Keratinocyte (primary cell): ENCODE results near the gene KCNG2. TPM values are rescaled to one million over a fixed set of nuclear protein-coding genes. Genes with fewer than 3 reads are reported as not detected.
A peak's percentile ranks its signal among the peaks of the same experiment; 100 is the strongest.
"Not testable (repeated sequence)": the region's sequence is repeated elsewhere in the genome, so short reads cannot be mapped to it uniquely, and the experiment has no call there.

Experiments
- DNase-seq: peaks from one replicate; pipeline ENCODE4 v3.0.0-alpha.2; 2011; ENCODE audit warnings: low read depth, missing footprints, low spot score
- FAIRE-seq: peaks from 2 replicates; lab custom pipeline; 2011; peaks lifted over from hg19 to GRCh38; lab: Jason Lieb, UNC
- H2AFZ ChIP-seq: 2 replicates; pipeline ENCODE4 v1.6.0; 2012; ENCODE audit warnings: low read length, control low read depth, inconsistent platforms; ENCODE audit not compliant: control insufficient read depth
- H3K27ac ChIP-seq: 2 replicates; pipeline ENCODE4 v1.5.1; 2011; ENCODE audit warnings: low read length; ENCODE audit not compliant: control insufficient read depth, insufficient read depth
- H3K27me3 ChIP-seq: 3 replicates; pipeline ENCODE4 v1.6.0; 2011; ENCODE audit warnings: low read length; ENCODE audit not compliant: control insufficient read depth, insufficient read depth; ENCODE audit errors: extremely low read depth
- H3K36me3 ChIP-seq, 2 experiments: 2 replicates in 1 of 2; 3 replicates in 1 of 2; pipeline ENCODE4 v1.5.1; 2011; ENCODE audit warnings: low read length in 2 of 2, mild to moderate bottlenecking in 1 of 2; ENCODE audit not compliant: control insufficient read depth in 2 of 2, insufficient read depth in 2 of 2; ENCODE audit errors: extremely low read depth in 1 of 2
- H3K4me1 ChIP-seq: 3 replicates; pipeline ENCODE4 v1.5.1; 2011; ENCODE audit warnings: low read length; ENCODE audit not compliant: control insufficient read depth, insufficient read depth; ENCODE audit errors: extremely low read depth
- H3K4me2 ChIP-seq: 3 replicates; pipeline ENCODE4 v1.6.0; 2011; ENCODE audit warnings: low read depth, low read length; ENCODE audit not compliant: control insufficient read depth, insufficient read depth; ENCODE audit errors: extremely low read depth
- H3K4me3 ChIP-seq, 3 experiments: fragments of 200-600 bp in 1 of 3; sonication (generic) in 1 of 3; 2 replicates in 2 of 3; 3 replicates in 1 of 3; pipeline ENCODE4 v1.5.1; 2011 to 2016; ENCODE audit warnings: low read length in 3 of 3, mild to moderate bottlenecking in 3 of 3, control low read depth in 2 of 3, inconsistent platforms in 1 of 3, low read depth in 1 of 3, mixed read lengths in 1 of 3, mixed run types in 1 of 3, moderate library complexity in 1 of 3; ENCODE audit not compliant: control insufficient read depth in 2 of 3, insufficient read depth in 2 of 3; ENCODE audit errors: extremely low read depth in 1 of 3
- H3K79me2 ChIP-seq: 2 replicates; pipeline ENCODE4 v1.6.0; 2012; ENCODE audit warnings: low read length; ENCODE audit not compliant: control insufficient read depth, insufficient read depth
- H3K9ac ChIP-seq: 3 replicates; pipeline ENCODE4 v1.6.0; 2011; ENCODE audit warnings: low read length; ENCODE audit not compliant: control insufficient read depth, insufficient read depth; ENCODE audit errors: extremely low read depth
- H3K9me1 ChIP-seq: 3 replicates; pipeline ENCODE4 v1.6.0; 2011; ENCODE audit warnings: low read length; ENCODE audit not compliant: control insufficient read depth, insufficient read depth; ENCODE audit errors: extremely low read depth
- H3K9me3 ChIP-seq: 2 replicates; pipeline ENCODE4 v1.5.1; 2012; ENCODE audit warnings: low read depth, low read length; ENCODE audit not compliant: control insufficient read depth
- H4K20me1 ChIP-seq: 3 replicates; pipeline ENCODE4 v1.6.0; 2011; ENCODE audit warnings: low read length; ENCODE audit not compliant: control insufficient read depth, insufficient read depth; ENCODE audit errors: extremely low read depth
- dilution Hi-C: fragments of 300-500 bp; cut with MboI; formaldehyde crosslinking; loops from one replicate; pipeline ENCODE4 v1.7.0; 2020; ENCODE audit warnings: low sequenced_read_pairs; ENCODE audit not compliant: extremely low pct_ligation_motif_present
- polyA plus RNA-seq, 5 experiments: library from polyadenylated mRNA; depleted of rRNA in 3 of 5; stranded (reverse) in 3 of 5; stranded (forward) in 1 of 5; unstranded in 1 of 5; fragments of >200 nt; gene quantifications; 1 replicate in 1 of 5; 2 replicates in 3 of 5; 3 replicates in 1 of 5; pipeline versions ENCODE4 v1.2.1 to v1.2.3, GENCODE V29; 2011 to 2012; ENCODE audit warnings: missing spikeins in 2 of 5, low read depth in 1 of 5, low replicate concordance in 1 of 5
- TF ChIP-seq, protein P1 (sequence below), 3 experiments: IDR thresholded peaks in 1 of 3; conservative IDR thresholded peaks in 1 of 3; optimal IDR thresholded peaks in 1 of 3; 2 replicates in 2 of 3; 3 replicates in 1 of 3; pipeline versions ENCODE3 to v1.5.1; 2011; ENCODE audit warnings: low read length in 3 of 3, mild to moderate bottlenecking in 3 of 3, moderate library complexity in 2 of 3, control low read depth in 1 of 3, inconsistent platforms in 1 of 3; ENCODE audit not compliant: insufficient read depth in 2 of 3; ENCODE audit errors: extremely low read depth in 1 of 3

Gene KCNG2
- polyA plus RNA-seq, 1 donor (not counting 4 experiments of a cell fraction or from before 2014, with no cell fraction given): not detected

DNA sequence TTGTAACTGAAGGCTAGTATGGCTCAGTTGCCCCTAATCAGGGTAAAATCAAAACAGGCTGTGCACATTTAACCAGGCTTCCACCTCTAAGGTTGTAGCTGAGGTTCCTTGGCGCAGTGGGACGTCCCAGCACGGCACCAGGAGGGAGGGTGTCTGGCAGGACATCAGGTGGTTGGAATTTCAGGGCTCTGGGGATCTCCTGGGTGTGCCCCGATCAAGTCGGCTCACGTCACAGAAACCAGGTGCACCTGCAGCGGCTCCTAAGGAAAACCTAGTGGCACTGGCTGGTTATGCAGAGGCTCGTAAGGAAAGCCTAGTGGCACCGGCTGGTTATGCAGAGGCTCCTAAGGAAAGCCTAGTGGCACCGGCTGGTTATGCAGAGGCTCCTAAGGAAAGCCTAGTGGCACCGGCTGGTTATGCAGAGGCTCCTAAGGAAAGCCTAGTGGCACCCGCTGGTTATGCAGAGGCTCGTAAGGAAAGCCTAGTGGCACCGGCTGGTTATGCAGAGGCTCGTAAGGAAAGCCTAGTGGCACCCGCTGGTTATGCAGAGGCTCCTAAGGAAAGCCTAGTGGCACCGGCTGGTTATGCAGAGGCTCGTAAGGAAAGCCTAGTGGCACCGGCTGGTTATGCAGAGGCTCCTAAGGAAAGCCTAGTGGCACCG is 45.7 kb upstream of the KCNG2 start:
- H3K79me2 ChIP-seq, H3K9ac ChIP-seq, FAIRE-seq, H3K27me3 ChIP-seq, H3K9me1 ChIP-seq, H3K4me3 ChIP-seq, H4K20me1 ChIP-seq, H3K9me3 ChIP-seq, H2AFZ ChIP-seq, H3K4me2 ChIP-seq, H3K4me1 ChIP-seq, dilution Hi-C loops, H3K27ac ChIP-seq: not testable (repeated sequence)
- TF ChIP-seq, protein P1, sequence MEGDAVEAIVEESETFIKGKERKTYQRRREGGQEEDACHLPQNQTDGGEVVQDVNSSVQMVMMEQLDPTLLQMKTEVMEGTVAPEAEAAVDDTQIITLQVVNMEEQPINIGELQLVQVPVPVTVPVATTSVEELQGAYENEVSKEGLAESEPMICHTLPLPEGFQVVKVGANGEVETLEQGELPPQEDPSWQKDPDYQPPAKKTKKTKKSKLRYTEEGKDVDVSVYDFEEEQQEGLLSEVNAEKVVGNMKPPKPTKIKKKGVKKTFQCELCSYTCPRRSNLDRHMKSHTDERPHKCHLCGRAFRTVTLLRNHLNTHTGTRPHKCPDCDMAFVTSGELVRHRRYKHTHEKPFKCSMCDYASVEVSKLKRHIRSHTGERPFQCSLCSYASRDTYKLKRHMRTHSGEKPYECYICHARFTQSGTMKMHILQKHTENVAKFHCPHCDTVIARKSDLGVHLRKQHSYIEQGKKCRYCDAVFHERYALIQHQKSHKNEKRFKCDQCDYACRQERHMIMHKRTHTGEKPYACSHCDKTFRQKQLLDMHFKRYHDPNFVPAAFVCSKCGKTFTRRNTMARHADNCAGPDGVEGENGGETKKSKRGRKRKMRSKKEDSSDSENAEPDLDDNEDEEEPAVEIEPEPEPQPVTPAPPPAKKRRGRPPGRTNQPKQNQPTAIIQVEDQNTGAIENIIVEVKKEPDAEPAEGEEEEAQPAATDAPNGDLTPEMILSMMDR (optimal IDR thresholded peaks at IDR 0.05 in 1 of 3, IDR thresholded peaks at IDR 0.05 in 1 of 3, conservative IDR thresholded peaks at IDR 0.05 in 1 of 3; ENCODE audit: extremely low read depth in 1 of 3, insufficient read depth in 2 of 3, low read length in 3 of 3): peak in 2 of 3 experiments; percentile 66 to 71
- peaks cover 8 to 13% of the 10 kb centered on the region in 2 experiments for H3K36me3 ChIP-seq
- DNase-seq: peak; percentile 15

DNA sequence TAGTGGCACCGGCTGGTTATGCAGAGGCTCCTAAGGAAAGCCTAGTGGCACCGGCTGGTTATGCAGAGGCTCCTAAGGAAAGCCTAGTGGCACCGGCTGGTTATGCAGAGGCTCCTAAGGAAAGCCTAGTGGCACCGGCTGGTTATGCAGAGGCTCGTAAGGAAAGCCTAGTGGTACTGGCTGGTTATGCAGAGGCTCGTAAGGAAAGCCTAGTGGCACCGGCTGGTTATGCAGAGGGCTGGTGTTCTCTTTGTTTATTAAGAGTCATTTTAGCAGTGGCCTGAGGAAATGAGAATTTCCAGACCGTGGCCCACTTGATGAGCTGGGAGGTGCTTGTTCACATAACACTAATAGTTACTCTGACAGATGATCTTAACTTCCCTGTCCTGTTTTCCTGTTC is 44.8 kb upstream of the KCNG2 start:
- peaks cover 5 to 11% of the 10 kb centered on the region in 2 experiments for H3K36me3 ChIP-seq
- H3K9me3 ChIP-seq, H3K4me1 ChIP-seq, H3K9me1 ChIP-seq, H3K79me2 ChIP-seq, DNase-seq, H4K20me1 ChIP-seq, H3K4me3 ChIP-seq, H3K27ac ChIP-seq, H3K4me2 ChIP-seq, FAIRE-seq, H3K27me3 ChIP-seq, H3K9ac ChIP-seq, H2AFZ ChIP-seq, dilution Hi-C loops: not testable (repeated sequence)
- TF ChIP-seq, protein P1 (optimal IDR thresholded peaks at IDR 0.05 in 1 of 3, IDR thresholded peaks at IDR 0.05 in 1 of 3, conservative IDR thresholded peaks at IDR 0.05 in 1 of 3; ENCODE audit: extremely low read depth in 1 of 3, insufficient read depth in 2 of 3, low read length in 3 of 3): peak in 1 of 3 experiments; percentile 28
